HCT116 (cell line): ENCODE measurements around the gene TMEM252. TPM values are rescaled to one million over a fixed set of nuclear protein-coding genes. Genes with fewer than 3 reads are reported as not detected.

Experiments
- ATAC-seq: fragments of 200-7000 bp; cut with Tn5 transposase; 2 replicates; pipeline ENCODE4 v1.9.1; 2020; ENCODE audit warnings: mild to moderate bottlenecking, moderate library complexity
- BruUV-seq: library from RNA; stranded (reverse); fragments of 400-500 nt; replicated peaks from 2 replicates; lab custom pipeline; 2021; lab: Mats Ljungman, UMichigan
- CTCF ChIA-PET: fragments of 300-600 bp; sonication (Branson Sonifier 250); formaldehyde crosslinking; loops from one replicate; lab custom pipeline; 2021; ENCODE audit warnings: antibody characterized with exemption; lab: Charles Lee
- POLR2A ChIA-PET: fragments of 300-600, 350-600 bp; sonication (Branson Sonifier 250); formaldehyde crosslinking; loops from one replicate; lab custom pipeline; 2021; ENCODE audit warnings: antibody characterized with exemption; lab: Charles Lee
- RAD21 ChIA-PET, 2 experiments: fragments of 300-600 bp; sonication (Branson Sonifier 250); formaldehyde crosslinking; loops; one replicate each; lab custom pipeline; 2023; ENCODE audit warnings: low total read pairs in 2 of 2; ENCODE audit not compliant: uncharacterized antibody in 2 of 2, unreplicated experiment in 2 of 2, low non-redundant PET in 1 of 2; lab: Charles Lee
- DNase-seq: peaks from one replicate; pipeline ENCODE4 v3.0.0-alpha.2; 2010; ENCODE audit warnings: low read depth, low spot score
- H2AFZ ChIP-seq: fragments of 200-600 bp; shearing (Covaris generic), sonication (generic); 2 replicates; pipeline ENCODE4 v1.6.1; 2017; ENCODE audit warnings: low read depth, mixed run types, mixed read lengths, antibody characterized with exemption, low read length; ENCODE audit not compliant: poor library complexity, severe bottlenecking
- H3K27ac ChIP-seq: 2 replicates; pipeline ENCODE4 v1.5.1; 2012; ENCODE audit warnings: low read depth, low read length
- H3K27me3 ChIP-seq: fragments of 200-600 bp; sonication (generic); 2 replicates; pipeline ENCODE4 v1.6.1; 2016; ENCODE audit warnings: mixed run types, low read length, mixed read lengths; ENCODE audit not compliant: insufficient read depth
- H3K36me3 ChIP-seq, 2 experiments: fragments of 200-500 bp in 1 of 2; fragments of 200-600 bp in 1 of 2; sonication (Bioruptor generic) in 1 of 2; sonication (generic) in 1 of 2; 2 replicates each; pipeline versions ENCODE4 v1.5.1 to v1.6.1; 2014 to 2016; ENCODE audit warnings: low read length in 2 of 2, inconsistent platforms in 1 of 2, mixed read lengths in 1 of 2, mixed run types in 1 of 2; ENCODE audit not compliant: insufficient read depth in 2 of 2, control insufficient read depth in 1 of 2
- H3K4me1 ChIP-seq, 2 experiments: fragments of 200-600 bp in 1 of 2; sonication (generic) in 1 of 2; 2 replicates each; pipeline versions ENCODE4 v1.5.1 to v1.6.1; 2012 to 2017; ENCODE audit warnings: low read length in 2 of 2, inconsistent platforms in 1 of 2, mild to moderate bottlenecking in 1 of 2, mixed read lengths in 1 of 2, mixed run types in 1 of 2, moderate library complexity in 1 of 2; ENCODE audit not compliant: insufficient read depth in 2 of 2, control insufficient read depth in 1 of 2
- H3K4me2 ChIP-seq: fragments of 200-600 bp; sonication (generic); 2 replicates; pipeline ENCODE4 v1.6.1; 2017; ENCODE audit warnings: mixed run types, low read length, mixed read lengths
- H3K4me3 ChIP-seq, 2 experiments: fragments of 200-600 bp in 1 of 2; sonication (generic) in 1 of 2; replicated peaks in 1 of 2; 2 replicates each; pipeline ENCODE4 v1.5.1; 2011 to 2016; ENCODE audit warnings: low read length in 2 of 2, control low read depth in 1 of 2, low read depth in 1 of 2, mild to moderate bottlenecking in 1 of 2, mixed read lengths in 1 of 2, mixed run types in 1 of 2
- H3K79me2 ChIP-seq: fragments of 200-600 bp; sonication (generic); 2 replicates; pipeline ENCODE4 v1.6.1; 2017; ENCODE audit warnings: mild to moderate bottlenecking, mixed run types, low read length, moderate library complexity, mixed read lengths; ENCODE audit not compliant: insufficient read depth
- H3K9ac ChIP-seq: fragments of 200-600 bp; sonication (generic); 2 replicates; pipeline ENCODE4 v1.6.1; 2016; ENCODE audit warnings: low read length, mixed read lengths
- H3K9me2 ChIP-seq: fragments of 200-600 bp; sonication (generic), shearing (Covaris generic); 2 replicates; pipeline ENCODE4 v1.6.1; 2017; ENCODE audit warnings: mixed run types, mild to moderate bottlenecking, moderate library complexity; ENCODE audit not compliant: insufficient read depth
- H3K9me3 ChIP-seq, 2 experiments: fragments of 200-500 bp in 1 of 2; fragments of 200-600 bp in 1 of 2; sonication (Bioruptor generic) in 1 of 2; sonication (generic) in 1 of 2; 2 replicates each; pipeline ENCODE4 v1.6.1; 2014 to 2017; ENCODE audit warnings: low read length in 2 of 2, mixed read lengths in 2 of 2, inconsistent platforms in 1 of 2, low read depth in 1 of 2, mild to moderate bottlenecking in 1 of 2, mixed run types in 1 of 2, moderate library complexity in 1 of 2; ENCODE audit not compliant: control insufficient read depth in 1 of 2, insufficient read depth in 1 of 2
- H4K20me1 ChIP-seq: fragments of 200-600 bp; sonication (generic), shearing (Covaris generic); 2 replicates; pipeline ENCODE4 v1.6.1; 2017; ENCODE audit warnings: mixed run types, mild to moderate bottlenecking, moderate library complexity; ENCODE audit not compliant: insufficient read depth
- ATF3 ChIP-seq: IDR thresholded peaks from 2 replicates; pipeline ENCODE4 v1.6.1; 2012
- CEBPB ChIP-seq: IDR thresholded peaks from 2 replicates; pipeline ENCODE4 v1.6.1; 2012; ENCODE audit warnings: low read depth
- EGR1 ChIP-seq: IDR thresholded peaks from 2 replicates; pipeline ENCODE4 v1.6.1; 2012; ENCODE audit warnings: low read depth
- ELF1 ChIP-seq: IDR thresholded peaks from 2 replicates; pipeline ENCODE4 v1.6.1; 2012; ENCODE audit warnings: low read depth, borderline replicate concordance
- EZH2 ChIP-seq: fragments of 200-600 bp; sonication (generic); IDR thresholded peaks from 2 replicates; pipeline ENCODE4 v1.6.1; 2017; ENCODE audit warnings: antibody characterized with exemption, mixed run types
- FOSL1 ChIP-seq: IDR thresholded peaks from 2 replicates; pipeline ENCODE4 v1.6.1; 2012; ENCODE audit warnings: low read depth
- JUND ChIP-seq: IDR thresholded peaks from 2 replicates; pipeline ENCODE4 v1.6.1; 2012
- MAX ChIP-seq: IDR thresholded peaks from 2 replicates; pipeline ENCODE4 v1.6.1; 2012
- POLR2A ChIP-seq: IDR thresholded peaks from 2 replicates; pipeline ENCODE4 v1.7.0; 2011; ENCODE audit warnings: borderline replicate concordance; ENCODE audit not compliant: insufficient read depth, insufficient read length; ENCODE audit errors: extremely low read depth
- RAD21 ChIP-seq: IDR thresholded peaks from 2 replicates; pipeline ENCODE4 v1.6.1; 2012; ENCODE audit warnings: low read depth, mild to moderate bottlenecking
- REST ChIP-seq: IDR thresholded peaks from 2 replicates; pipeline ENCODE4 v1.6.1; 2012; ENCODE audit warnings: low read depth
- SIN3A ChIP-seq: IDR thresholded peaks from 2 replicates; pipeline ENCODE4 v1.6.1; 2012; ENCODE audit warnings: low read depth
- SP1 ChIP-seq: IDR thresholded peaks from 2 replicates; pipeline ENCODE4 v1.6.1; 2012; ENCODE audit warnings: low read depth
- SRF ChIP-seq: IDR thresholded peaks from 2 replicates; pipeline ENCODE4 v1.6.1; 2012; ENCODE audit warnings: low read depth
- TCF7L2 ChIP-seq: IDR thresholded peaks from 2 replicates; pipeline ENCODE4 v1.7.0; 2011; ENCODE audit warnings: borderline replicate concordance, inconsistent platforms; ENCODE audit not compliant: insufficient read depth, insufficient read length; ENCODE audit errors: extremely low read depth
- ZBTB33 ChIP-seq: IDR thresholded peaks from 2 replicates; pipeline ENCODE4 v1.6.1; 2011; ENCODE audit warnings: mild to moderate bottlenecking, low read length, moderate library complexity; ENCODE audit not compliant: insufficient replicate concordance; ENCODE audit errors: extremely low read depth
- ZFX ChIP-seq: fragments of 450-650 bp; IDR thresholded peaks from 2 replicates; pipeline ENCODE4 v1.6.1; 2017
- ZNF274 ChIP-seq: fragments of 200-500 bp; sonication (Bioruptor generic); IDR thresholded peaks from 2 replicates; pipeline ENCODE4 v1.6.1; 2014; ENCODE audit warnings: mild to moderate bottlenecking, low read depth, low read length, inconsistent platforms
- intact Hi-C: fragments of 100-400 bp; cut with micrococcal nuclease; formaldehyde crosslinking; loops from 2 replicates; pipeline ENCODE4 v1.10.0; 2022
- total RNA-seq: library from RNA; stranded (reverse); gene quantifications from one replicate; pipeline ENCODE4 v1.2.1, GENCODE V29; 2021; ENCODE audit not compliant: unreplicated experiment

The TMEM252 gene
- total RNA-seq, 1 experiment from 2014 or later, result not detected

- CTCF ChIA-PET, result no interaction called here
- TF ChIP-seq POLR2A (no peak), TCF7L2 (no peak), ELF1 (no peak), REST (no peak), ATF3 (no peak), ZNF274 (no peak), MAX (no peak), EZH2 (no peak), ZFX (no peak), CEBPB (no peak), JUND (no peak), RAD21 (no peak), SIN3A (no peak), ZBTB33 (no peak), SRF (no peak), FOSL1 (no peak), SP1 (no peak), EGR1 (no peak)
- Histone ChIP-seq H2AFZ (no peak overlapping the region), H3K27ac (no peak overlapping the region), H3K4me1 (no peaks in the 10 kb centered on the region), H3K27me3 (no peaks in the 10 kb centered on the region), H3K36me3 (no peaks in the 10 kb centered on the region), H3K4me2 (no peak overlapping the region), H3K4me3 (no peak overlapping the region), H3K79me2 (no peaks in the 10 kb centered on the region), H3K9ac (no peak overlapping the region), H4K20me1 (no peaks in the 10 kb centered on the region), H3K9me3 (0 out of 4 replicates have a peak, but pooled peaks cover 0 to 3% of the 10 kb centered on the region in 2 experiments), H3K9me2 (no peaks in the 10 kb centered on the region)
- RAD21 ChIA-PET, result no interaction called here
- DNase-seq (no peak), ATAC-seq (no peak)
- no TSS peak for BruUV-seq
- POLR2A ChIA-PET, result no interaction called here
- intact Hi-C loops, result no loop called here
These were observed 25.2 kb downstream of the TMEM252 start for GRCh38 chr9:68515326-68516017.
